ENCODE measurements around the gene RPTOR.

DNA sequence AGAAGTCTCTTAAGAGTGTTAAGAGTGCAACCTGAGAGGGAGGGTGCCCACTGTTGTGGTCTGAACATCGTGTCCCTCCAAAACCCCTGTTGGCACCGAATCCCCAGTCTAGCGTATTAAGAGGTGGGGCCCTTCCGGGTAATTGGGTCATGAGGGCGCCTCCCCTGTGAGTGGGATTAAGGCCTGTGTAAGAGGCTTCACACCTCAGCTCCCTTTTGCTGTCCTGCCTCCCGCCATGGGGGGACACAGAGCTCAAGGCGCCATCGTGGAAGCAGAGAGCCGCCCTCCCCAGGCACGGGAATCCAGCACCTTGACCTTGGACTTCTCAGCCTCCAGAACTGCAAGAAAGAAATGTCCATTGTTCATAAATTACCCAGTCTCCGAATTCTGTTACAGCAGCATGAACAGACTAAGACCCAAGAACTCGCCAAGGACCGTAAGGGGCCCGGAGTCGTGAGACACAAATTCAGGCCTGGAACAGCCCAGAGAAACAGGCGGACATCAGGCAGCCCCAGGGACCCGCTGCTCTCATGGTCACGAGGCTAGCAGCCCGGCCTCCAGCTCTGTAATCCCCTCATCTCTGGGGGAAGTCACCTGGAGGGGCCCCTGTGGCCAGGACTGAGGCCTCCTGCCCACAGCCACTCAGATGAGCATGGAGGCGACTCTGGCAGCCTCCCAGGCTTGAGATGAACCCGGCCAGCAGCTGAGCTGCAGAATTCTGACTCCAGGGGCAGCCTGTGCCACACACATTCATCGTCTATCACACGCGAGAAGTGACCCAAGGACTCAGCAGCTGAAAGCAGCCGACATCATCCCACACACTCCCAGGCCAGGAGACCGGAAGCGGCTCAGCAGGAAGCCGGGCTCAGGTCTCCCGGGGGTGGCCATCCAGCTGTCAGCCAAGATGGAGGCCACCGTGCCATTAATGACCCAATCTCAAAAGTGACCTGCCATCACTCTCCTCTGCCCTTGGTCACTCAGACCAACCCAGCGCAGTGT is 434.2 kb downstream of the RPTOR start:
- TF ChIP-seq, protein P1, sequence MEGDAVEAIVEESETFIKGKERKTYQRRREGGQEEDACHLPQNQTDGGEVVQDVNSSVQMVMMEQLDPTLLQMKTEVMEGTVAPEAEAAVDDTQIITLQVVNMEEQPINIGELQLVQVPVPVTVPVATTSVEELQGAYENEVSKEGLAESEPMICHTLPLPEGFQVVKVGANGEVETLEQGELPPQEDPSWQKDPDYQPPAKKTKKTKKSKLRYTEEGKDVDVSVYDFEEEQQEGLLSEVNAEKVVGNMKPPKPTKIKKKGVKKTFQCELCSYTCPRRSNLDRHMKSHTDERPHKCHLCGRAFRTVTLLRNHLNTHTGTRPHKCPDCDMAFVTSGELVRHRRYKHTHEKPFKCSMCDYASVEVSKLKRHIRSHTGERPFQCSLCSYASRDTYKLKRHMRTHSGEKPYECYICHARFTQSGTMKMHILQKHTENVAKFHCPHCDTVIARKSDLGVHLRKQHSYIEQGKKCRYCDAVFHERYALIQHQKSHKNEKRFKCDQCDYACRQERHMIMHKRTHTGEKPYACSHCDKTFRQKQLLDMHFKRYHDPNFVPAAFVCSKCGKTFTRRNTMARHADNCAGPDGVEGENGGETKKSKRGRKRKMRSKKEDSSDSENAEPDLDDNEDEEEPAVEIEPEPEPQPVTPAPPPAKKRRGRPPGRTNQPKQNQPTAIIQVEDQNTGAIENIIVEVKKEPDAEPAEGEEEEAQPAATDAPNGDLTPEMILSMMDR (IDR thresholded peaks at IDR 0.05; ENCODE audit: insufficient read depth, low read depth, low read length): no peak
- TF ChIP-seq EZH2 (IDR thresholded peaks at IDR 0.05; ENCODE audit: insufficient read depth, low read length): no peak
